Measurements from ENCODE around the gene ALOX5. TPM values are rescaled to one million over a fixed set of nuclear protein-coding genes. Genes with fewer than 3 reads are reported as not detected.

ALOX5 gene
- total and polyA plus RNA-seq, 10 of the 15 experiments (the other 5 are each of a cell fraction or from before 2014, with no cell fraction given) = 0.43 to 102 (median 34.2) TPM

DNA sequence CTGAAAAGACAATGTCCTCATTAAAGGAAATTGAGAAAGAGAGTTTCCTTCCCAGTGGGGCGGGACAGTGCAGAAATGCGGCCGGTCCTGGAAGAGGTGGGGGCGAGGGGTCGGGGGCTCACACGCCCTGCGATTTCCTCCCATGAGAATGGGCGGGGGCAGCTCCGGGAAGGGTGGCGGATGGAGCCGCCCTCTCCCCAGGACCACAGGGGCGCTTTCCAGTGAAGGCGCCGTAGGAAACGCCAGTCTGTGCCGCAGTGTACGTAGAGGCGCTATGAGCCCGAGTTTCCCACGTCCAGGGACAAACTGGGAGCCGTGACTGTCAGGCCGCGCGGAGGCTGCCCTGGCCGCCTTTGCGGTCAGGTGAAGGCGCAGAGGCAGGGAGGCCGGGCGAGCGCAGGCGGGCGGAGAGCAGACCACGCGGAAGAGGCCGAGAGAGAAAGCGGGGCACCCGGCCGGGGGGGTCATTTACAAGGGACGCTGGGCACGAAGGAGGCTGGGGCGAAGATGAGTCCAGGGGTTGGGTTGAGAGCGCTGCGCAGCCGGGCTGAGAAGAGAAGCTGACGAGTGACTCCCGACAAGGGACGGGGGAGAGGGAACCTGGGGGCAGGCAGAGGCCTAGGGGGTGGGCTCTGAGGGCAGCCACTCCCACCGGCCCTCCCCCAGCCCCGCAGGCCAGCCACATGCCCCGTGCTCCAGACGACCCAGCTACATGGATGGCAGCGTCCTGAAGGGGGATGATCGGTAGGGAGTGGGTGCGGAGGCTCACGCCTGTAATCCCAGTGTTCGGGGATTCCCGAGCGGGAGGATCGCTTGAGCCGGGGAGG, 45.0 kb downstream of the ALOX5 start (continued):
- TF ChIP-seq SPI1 (IDR thresholded peaks at IDR 0.05; ENCODE audit: borderline replicate concordance, insufficient read depth, low read depth, low read length) = no peak
- TF ChIP-seq JUND (IDR thresholded peaks at IDR 0.05; ENCODE audit: low read depth, low read length) = no peak
- peak; percentile 78; the same call in 1 of the 2 replicates for TF ChIP-seq TAF1 (IDR thresholded peaks at IDR 0.05; ENCODE audit: borderline replicate concordance, low read depth, low read length)
- TF ChIP-seq, protein P1, sequence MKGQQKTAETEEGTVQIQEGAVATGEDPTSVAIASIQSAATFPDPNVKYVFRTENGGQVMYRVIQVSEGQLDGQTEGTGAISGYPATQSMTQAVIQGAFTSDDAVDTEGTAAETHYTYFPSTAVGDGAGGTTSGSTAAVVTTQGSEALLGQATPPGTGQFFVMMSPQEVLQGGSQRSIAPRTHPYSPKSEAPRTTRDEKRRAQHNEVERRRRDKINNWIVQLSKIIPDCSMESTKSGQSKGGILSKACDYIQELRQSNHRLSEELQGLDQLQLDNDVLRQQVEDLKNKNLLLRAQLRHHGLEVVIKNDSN (IDR thresholded peaks at IDR 0.05; ENCODE audit: borderline replicate concordance, extremely low read length, insufficient read depth, low read depth, low read length) = peak; percentile 14

DNA sequence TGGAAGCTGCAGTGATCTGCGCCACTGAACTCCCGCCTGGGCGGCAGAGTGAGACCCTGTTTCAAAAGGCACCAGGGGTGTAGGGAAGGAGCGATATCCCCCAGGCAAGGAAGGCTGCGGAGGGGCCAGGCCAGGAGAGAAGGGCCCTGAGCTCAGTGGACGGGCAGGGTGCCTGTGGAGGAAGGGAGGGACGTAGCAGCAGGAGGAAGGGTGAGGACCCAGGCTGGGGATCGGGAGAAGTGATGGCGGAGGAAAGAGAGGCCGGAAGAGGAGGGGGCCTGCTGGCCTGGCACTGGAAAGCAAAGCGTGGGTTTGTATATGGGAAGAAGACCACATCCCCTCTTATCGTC, 45.6 kb downstream of the ALOX5 start:
- no TSS peak for BruUV-seq (replicated peaks)
- ChIA-PET RAD21 (ENCODE audit: unreplicated experiment) (interaction anchor here (1.1 to 4.0 kb wide), 4 partner anchors 11 to 456 kb away, joined by 3 to 51 read pairs (median 13); no protein-coding TSS in a partner anchor), POLR2A (interaction anchor here (0.8 to 2.1 kb wide), 7 partner anchors 10 to 161 kb away, joined by 3 to 11 read pairs (median 3); no protein-coding TSS in a partner anchor), SMC1A (ENCODE audit: uncharacterized antibody, unreplicated experiment) (interaction anchor here (0.5 to 6.2 kb wide), 3 partner anchors 41 to 416 kb away, joined by 3 to 56 read pairs (median 16); no protein-coding TSS in a partner anchor), CTCF (interaction anchor here (0.9 to 4.4 kb wide), 4 partner anchors 42 to 252 kb away, joined by 3 to 21 read pairs (median 8); no protein-coding TSS in a partner anchor)
- H4K20me1 ChIP-seq (ENCODE audit: control insufficient read depth, insufficient read depth) = no peaks in the 10 kb centered on the region
- no peak for FAIRE-seq
- H3K4me3 ChIP-seq = peak overlapping the region; percentile 72
- peaks cover 34% of the 10 kb centered on the region for H3K4me1 ChIP-seq (ENCODE audit: control insufficient read depth, insufficient read depth, low read length)
- peak; percentile 40 for ATAC-seq
- peak overlapping the region; percentile 83 for H2AFZ ChIP-seq (ENCODE audit: control insufficient read depth, low read depth, low read length)
- peak overlapping the region; percentile 93 for H3K27ac ChIP-seq (ENCODE audit: control insufficient read depth, insufficient read depth)
- peak overlapping the region; percentile 98 for H3K9ac ChIP-seq (ENCODE audit: control insufficient read depth, insufficient read depth, low read length)
- H3K79me2 ChIP-seq (ENCODE audit: control insufficient read depth, insufficient read depth, low read length) = peaks cover 12% of the 10 kb centered on the region
- intact Hi-C loops (cut with micrococcal nuclease; ENCODE audit: unreplicated experiment) = loop anchor here (1.0 kb wide), 2 partner anchors 42 to 44 kb away; no protein-coding TSS in a partner anchor
- in situ Hi-C loops (cut with MboI) = no loop called here
- H3K36me3 ChIP-seq (ENCODE audit: control insufficient read depth in 2 of 2, insufficient read depth in 2 of 2, low read length in 1 of 2) = peaks cover 0 to 2% of the 10 kb centered on the region in 2 experiments; a peak in 1 of 4 replicates
- no peaks in the 10 kb centered on the region for H3K27me3 ChIP-seq (replicated peaks in 1 of 2; ENCODE audit: control insufficient read depth in 2 of 2, insufficient read depth in 2 of 2, low read length in 1 of 2)
- no peak for DNase-seq (ENCODE audit: low read depth, low spot score)
- under 1% methylated on average over 12 of the region's 12 CpGs for WGBS (ENCODE audit: insufficient coverage, insufficient replicate concordance, low lambda C conversion rate, missing lambda C conversion rate)
- H3K4me2 ChIP-seq (ENCODE audit: control insufficient read depth, insufficient read depth) = peak overlapping the region; percentile 99
- no peaks in the 10 kb centered on the region for H3K9me3 ChIP-seq (replicated peaks; ENCODE audit: control insufficient read depth, insufficient read depth, low read length)
- TF ChIP-seq HDAC2 (IDR thresholded peaks at IDR 0.05) (no peak), EED (IDR thresholded peaks at IDR 0.05; ENCODE audit: low read depth) (peak; percentile 38; the same call in 1 of the 2 replicates), ETV6 (conservative IDR thresholded peaks at IDR 0.05 in 1 of 2, IDR thresholded peaks at IDR 0.05 in 1 of 2; ENCODE audit: borderline replicate concordance in 1 of 2, low read depth in 1 of 2) (no peak), PML (IDR thresholded peaks at IDR 0.05; ENCODE audit: low read length) (0 out of 2 replicates have a peak, but pooled peaks have one; percentile 48)
- TF ChIP-seq, protein P2, sequence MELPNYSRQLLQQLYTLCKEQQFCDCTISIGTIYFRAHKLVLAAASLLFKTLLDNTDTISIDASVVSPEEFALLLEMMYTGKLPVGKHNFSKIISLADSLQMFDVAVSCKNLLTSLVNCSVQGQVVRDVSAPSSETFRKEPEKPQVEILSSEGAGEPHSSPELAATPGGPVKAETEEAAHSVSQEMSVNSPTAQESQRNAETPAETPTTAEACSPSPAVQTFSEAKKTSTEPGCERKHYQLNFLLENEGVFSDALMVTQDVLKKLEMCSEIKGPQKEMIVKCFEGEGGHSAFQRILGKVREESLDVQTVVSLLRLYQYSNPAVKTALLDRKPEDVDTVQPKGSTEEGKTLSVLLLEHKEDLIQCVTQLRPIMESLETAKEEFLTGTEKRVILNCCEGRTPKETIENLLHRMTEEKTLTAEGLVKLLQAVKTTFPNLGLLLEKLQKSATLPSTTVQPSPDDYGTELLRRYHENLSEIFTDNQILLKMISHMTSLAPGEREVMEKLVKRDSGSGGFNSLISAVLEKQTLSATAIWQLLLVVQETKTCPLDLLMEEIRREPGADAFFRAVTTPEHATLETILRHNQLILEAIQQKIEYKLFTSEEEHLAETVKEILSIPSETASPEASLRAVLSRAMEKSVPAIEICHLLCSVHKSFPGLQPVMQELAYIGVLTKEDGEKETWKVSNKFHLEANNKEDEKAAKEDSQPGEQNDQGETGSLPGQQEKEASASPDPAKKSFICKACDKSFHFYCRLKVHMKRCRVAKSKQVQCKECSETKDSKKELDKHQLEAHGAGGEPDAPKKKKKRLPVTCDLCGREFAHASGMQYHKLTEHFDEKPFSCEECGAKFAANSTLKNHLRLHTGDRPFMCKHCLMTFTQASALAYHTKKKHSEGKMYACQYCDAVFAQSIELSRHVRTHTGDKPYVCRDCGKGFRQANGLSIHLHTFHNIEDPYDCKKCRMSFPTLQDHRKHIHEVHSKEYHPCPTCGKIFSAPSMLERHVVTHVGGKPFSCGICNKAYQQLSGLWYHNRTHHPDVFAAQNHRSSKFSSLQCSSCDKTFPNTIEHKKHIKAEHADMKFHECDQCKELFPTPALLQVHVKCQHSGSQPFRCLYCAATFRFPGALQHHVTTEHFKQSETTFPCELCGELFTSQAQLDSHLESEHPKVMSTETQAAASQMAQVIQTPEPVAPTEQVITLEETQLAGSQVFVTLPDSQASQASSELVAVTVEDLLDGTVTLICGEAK (IDR thresholded peaks at IDR 0.05; ENCODE audit: borderline replicate concordance) = 0 out of 2 replicates have a peak, but pooled peaks have one; percentile 14
- TF ChIP-seq, protein P3, sequence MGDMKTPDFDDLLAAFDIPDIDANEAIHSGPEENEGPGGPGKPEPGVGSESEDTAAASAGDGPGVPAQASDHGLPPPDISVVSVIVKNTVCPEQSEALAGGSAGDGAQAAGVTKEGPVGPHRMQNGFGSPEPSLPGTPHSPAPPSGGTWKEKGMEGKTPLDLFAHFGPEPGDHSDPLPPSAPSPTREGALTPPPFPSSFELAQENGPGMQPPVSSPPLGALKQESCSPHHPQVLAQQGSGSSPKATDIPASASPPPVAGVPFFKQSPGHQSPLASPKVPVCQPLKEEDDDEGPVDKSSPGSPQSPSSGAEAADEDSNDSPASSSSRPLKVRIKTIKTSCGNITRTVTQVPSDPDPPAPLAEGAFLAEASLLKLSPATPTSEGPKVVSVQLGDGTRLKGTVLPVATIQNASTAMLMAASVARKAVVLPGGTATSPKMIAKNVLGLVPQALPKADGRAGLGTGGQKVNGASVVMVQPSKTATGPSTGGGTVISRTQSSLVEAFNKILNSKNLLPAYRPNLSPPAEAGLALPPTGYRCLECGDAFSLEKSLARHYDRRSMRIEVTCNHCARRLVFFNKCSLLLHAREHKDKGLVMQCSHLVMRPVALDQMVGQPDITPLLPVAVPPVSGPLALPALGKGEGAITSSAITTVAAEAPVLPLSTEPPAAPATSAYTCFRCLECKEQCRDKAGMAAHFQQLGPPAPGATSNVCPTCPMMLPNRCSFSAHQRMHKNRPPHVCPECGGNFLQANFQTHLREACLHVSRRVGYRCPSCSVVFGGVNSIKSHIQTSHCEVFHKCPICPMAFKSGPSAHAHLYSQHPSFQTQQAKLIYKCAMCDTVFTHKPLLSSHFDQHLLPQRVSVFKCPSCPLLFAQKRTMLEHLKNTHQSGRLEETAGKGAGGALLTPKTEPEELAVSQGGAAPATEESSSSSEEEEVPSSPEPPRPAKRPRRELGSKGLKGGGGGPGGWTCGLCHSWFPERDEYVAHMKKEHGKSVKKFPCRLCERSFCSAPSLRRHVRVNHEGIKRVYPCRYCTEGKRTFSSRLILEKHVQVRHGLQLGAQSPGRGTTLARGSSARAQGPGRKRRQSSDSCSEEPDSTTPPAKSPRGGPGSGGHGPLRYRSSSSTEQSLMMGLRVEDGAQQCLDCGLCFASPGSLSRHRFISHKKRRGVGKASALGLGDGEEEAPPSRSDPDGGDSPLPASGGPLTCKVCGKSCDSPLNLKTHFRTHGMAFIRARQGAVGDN (IDR thresholded peaks at IDR 0.05) = no peak
